Heart left ventricle (tissue), 13 donors: ENCODE data around the gene MICU1.

Source experiments
- POLR2A ChIP-seq, 2 donors: fragments of 450-650 bp; IDR thresholded peaks; one replicate each; pipeline ENCODE4 v1.6.1; 2017; ENCODE audit warnings: antibody characterized with exemption in 2 of 2, mild to moderate bottlenecking in 2 of 2, moderate library complexity in 2 of 2
- TF ChIP-seq, protein P1 (sequence below), 12 donors: fragments of 200-600 bp; sonication (generic) in 4 of 12; IDR thresholded peaks; one replicate each; pipeline versions ENCODE4 v1.5.0 to v1.8.0; 2018 to 2022; ENCODE audit warnings: antibody characterized with exemption in 12 of 12, mild to moderate bottlenecking in 5 of 12
- donor health status: ischemic (EF 13 %, LVEDD 7.1; RV severe dilation, severe dysfunction).
- donor health status: DM: no; HTN: yes; CAD: no.
- donor health status: DM: no; HTN: no; CAD: no.
- donor health status: ischemic (EF 25% LVEDD 6.9; RV normal size, moderate dysfunction).
- donor health status: ischemic (EF 25% LVEDD 5.7; RV mildly dilated, moderate dysfunction).
- donor health status: ischemic (EF 35%, LVEDD 5.7; RV mildly dilated, moderate dysfunction).
- donor health status: nonischemic (EF 11% LVEDD 7.7; RV severe dilation, severe dysfunction).
- donor health status: DM: yes; HTN: yes; CAD: no.
- donor health status: PGD.
- donor health status: ischemic (EF 29% LVEDD 5.4; RV normal size, mild dysfunction).
- donor health status: nonischemic (EF 23%, LVEDD 6.1; RV moderate dilation, normal function).

DNA sequence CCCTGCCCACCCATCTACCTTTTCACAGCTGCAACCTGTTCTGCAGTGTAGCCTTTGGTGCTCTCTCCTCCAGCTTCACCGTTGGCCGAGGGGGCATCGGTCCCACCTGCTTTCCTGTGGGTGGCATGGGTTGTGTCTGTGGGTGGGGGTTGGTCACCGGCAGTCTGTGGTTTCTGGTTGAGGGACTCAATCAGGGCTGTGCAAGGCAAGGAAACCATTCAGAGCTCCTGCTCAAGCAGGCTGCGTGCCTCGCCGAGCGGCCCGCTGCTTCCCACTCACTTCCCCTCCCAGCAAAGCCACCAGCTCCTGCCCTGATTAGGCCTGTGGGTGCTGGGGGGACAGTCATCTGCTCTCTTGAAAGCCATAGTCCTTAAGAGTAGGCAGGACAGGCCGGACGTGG is 280.9 kb downstream of the MICU1 start:
- TF ChIP-seq POLR2A (IDR thresholded peaks at IDR 0.05), result no peak
- TF ChIP-seq, protein P1, sequence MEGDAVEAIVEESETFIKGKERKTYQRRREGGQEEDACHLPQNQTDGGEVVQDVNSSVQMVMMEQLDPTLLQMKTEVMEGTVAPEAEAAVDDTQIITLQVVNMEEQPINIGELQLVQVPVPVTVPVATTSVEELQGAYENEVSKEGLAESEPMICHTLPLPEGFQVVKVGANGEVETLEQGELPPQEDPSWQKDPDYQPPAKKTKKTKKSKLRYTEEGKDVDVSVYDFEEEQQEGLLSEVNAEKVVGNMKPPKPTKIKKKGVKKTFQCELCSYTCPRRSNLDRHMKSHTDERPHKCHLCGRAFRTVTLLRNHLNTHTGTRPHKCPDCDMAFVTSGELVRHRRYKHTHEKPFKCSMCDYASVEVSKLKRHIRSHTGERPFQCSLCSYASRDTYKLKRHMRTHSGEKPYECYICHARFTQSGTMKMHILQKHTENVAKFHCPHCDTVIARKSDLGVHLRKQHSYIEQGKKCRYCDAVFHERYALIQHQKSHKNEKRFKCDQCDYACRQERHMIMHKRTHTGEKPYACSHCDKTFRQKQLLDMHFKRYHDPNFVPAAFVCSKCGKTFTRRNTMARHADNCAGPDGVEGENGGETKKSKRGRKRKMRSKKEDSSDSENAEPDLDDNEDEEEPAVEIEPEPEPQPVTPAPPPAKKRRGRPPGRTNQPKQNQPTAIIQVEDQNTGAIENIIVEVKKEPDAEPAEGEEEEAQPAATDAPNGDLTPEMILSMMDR (IDR thresholded peaks at IDR 0.05), result no peak
